GM18870 (cell line): ENCODE results near the gene RAMP1.
"Not testable (repeated sequence)": the region's sequence is repeated elsewhere in the genome, so short reads cannot be mapped to it uniquely, and the experiment has no call there.

ENCODE experiments used
- ATAC-seq: cut with Tn5 transposase; IDR thresholded peaks from one replicate; pipeline ENCODE4 v1.9.1; 2021; ENCODE audit warnings: moderate library complexity; ENCODE audit not compliant: unreplicated experiment

RAMP1 gene

DNA sequence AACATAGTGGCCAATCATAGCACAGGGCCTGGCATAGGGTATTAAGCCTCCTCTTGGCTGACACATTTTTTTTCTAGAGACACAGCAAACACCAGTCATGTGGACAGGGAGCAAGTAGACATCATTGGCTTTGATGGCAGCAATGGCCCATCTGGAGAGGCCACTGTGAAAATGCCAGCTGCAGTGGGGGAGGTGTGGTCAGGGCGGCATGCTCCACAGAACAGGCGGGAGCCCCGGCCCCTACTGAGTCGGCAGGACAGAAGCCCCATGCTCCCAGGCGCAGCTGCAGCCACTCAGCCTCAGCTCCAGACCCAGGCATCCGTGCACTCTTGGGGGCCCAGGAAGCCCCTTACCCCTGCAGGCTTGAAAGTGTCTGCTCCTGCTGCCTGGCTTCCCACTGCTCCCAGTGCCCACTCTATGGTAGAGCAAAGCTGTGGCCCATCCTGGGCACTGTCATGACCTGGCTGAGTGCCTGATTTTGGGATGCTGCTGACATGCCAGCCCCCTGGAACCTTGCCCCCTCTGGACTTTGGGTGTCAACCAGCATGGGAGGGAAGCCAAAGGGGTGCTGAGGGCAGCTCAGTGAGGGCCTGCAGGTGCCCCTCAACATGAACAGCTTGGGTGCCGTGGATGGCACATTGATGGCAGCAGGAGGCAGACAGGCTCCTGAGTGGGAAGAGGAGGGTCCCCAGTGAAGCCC lies 84.1 kb downstream of the RAMP1 start:
- no peak for ATAC-seq

DNA sequence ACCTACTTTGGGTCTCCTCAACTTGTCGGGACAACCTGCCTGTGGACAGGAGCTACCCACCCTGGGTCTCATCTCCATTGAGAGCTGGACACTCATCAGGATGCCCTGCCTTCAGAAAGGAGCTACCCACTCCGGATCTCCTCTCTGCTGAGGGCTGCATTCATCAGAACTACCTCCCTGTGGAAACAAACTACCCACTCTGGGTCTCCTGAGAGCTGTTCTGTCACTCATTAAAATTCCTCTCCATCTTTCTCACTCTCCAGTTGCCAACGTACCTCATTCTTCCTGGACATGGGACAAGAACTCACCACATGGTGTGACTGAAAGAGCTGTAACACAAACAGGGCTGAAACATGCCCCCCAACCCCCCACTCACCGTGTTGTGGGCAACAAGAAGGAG lies 84.9 kb downstream of the RAMP1 start:
- ATAC-seq, result no peak

DNA sequence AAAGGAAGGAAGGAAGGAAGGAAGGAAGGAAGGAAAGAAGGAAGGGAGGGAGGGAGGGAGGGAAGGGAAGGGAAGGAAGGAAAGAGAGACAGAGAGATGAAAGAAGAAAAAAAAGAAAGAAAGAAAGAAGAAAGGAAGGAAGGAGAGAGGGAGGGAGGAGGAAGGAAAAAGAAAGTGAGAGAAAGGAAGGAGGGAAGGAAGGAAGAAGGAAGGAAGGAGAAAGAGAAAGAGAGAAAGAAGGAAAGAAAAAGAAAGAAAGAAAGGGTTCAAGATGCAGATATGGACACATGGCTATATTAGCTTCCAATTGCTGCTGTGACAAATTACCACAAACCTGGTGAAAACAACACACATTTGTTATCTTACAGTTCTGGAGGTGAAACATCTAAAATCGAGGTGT lies 87.0 kb downstream of the RAMP1 start:
- ATAC-seq, result no peak

DNA sequence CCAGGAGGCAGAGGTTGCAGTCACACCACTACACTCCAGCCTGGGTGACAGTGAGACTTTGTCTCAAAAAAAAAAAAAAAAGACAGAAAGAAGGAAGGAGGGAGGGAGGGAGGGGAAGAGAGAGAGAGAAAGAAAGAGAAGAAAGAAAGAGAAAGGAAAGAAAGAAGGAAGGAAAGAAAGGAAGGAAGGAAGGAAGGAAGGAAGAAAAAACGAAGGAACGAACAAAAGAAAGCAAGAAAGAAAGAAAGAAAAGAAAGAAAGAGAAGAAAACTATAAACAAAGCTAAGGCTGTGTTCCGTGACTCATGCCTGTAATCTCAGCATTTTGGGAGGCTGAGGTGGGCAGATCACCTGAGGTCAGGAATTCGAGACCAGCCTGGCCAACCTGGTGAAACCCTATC lies 91.9 kb downstream of the RAMP1 start:
- ATAC-seq, result not testable (repeated sequence)

DNA sequence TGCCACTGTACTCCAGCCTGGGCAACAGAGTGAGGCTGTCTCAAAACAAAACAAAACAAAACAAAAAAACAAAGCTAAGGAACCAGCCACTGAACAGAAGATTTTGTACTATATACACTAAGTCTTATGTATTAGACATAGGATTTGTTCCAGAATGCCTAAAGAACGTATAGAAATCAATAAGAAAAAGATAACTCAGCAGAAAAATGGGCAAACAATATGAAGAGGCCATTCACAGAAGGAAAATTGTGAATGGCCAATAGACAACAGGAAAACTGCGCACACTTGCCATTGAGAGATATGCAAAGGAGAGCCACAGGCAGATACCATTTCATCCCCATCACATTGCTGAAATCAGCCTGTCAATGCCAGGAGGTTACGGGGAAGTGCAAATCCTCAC lies 92.5 kb downstream of the RAMP1 start:
- ATAC-seq, result no peak

DNA sequence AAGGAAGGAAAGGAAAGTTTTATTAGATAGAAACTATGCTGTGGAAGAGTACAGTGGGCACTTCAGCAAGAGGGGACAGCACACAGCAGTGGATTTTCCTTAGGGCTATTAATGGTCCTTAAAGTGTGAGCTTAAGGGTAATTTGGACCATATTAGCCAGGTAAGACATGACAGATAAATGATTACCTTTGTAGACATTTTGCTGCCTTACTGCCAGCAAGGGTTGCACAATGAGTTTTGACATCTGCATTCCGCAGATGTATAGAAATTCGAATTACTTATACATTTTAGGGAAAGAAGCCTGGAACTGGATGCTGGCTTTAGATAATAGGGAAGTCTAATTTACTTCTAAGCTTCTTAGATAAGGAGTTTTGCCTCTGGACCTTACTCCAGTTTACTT lies 93.4 kb downstream of the RAMP1 start:
- no peak for ATAC-seq

DNA sequence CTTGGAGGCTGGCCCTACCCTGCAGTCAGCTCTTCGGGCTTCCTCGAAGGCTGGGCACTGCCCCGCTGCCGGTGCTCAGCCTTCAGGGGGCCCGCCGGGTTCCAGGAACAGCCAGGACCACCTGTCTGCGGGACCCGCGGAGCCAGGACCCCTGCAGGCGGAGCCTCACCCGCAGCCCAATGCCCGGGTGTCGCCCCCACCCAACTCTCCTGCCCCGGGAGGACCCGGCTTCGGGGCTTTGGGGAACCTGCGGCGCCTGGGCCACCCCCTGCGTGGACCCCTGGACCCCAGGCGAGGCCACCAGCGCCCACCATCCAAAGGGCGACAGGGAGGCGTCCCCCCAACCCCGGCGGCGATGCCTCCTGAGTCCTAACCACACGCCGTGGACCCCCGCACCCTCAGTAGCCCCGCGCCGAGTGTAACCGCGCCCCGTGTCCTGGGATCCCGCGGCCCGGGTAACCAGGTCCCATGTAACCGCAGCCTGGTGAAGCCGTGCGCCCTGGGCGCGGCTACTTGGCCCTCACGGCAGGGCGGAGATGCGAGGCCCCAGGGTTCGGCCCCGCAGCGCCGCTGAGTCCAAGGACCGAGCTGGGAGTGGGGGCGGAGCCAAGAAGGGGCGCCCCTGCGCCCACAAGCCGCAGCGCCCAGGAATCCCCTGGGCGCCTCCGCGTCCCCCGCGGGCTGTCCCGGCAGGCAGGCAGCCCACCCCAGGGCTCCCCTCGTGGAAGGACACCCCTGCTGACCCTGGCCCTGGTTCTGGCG lies 96.4 kb downstream of the RAMP1 start:
- ATAC-seq, result no peak

DNA sequence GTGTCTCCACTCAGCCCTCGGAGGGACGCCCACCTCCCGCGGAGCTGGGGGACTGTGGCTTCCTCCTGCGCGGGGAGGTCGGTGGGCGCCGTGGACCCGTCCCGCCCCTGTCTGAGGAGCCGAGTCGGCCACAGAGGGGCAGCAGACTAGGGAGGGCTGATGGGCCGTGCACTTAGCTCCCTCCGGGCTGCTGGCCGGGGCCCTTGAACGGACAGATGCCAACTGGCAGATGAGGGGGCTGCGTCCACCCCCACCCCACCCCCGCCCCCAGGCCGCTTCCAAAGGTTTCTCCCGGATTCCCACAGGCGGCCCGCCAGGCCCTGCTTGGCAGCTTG lies 96.9 kb downstream of the RAMP1 start:
- no peak for ATAC-seq

DNA sequence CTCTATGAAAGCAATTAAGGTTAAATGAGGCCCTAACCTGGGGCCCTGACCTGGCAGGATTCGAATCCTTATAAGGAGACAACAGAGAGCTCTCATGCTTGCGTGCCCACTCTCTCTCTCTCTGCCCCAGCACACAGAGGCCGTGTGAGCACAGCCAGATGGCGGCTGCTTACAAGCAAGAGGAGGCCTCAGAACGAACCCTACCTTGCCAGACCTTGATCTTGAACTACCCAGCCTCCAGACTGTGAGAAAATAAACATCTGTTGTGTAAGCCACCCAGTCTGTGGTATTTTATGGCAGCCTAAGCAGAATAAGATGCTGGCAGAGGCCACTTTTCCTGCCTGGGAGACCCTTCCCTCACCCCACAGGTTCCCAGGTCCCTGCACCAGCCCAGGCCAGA lies 102.2 kb downstream of the RAMP1 start:
- no peak for ATAC-seq
